HL-60 (cell line): Measurements from ENCODE around the gene WFDC12.

Experiments used
- DNase-seq, 2 experiments: peaks; one replicate each; pipeline ENCODE4 v3.0.0-alpha.2; 2010 to 2020; ENCODE audit warnings: low read depth in 1 of 2, low spot score in 1 of 2
- H3K27ac ChIP-seq: fragments of 250-450 bp; sonication (Bioruptor Pico); replicated peaks from 2 replicates; pipeline ENCODE4 v1.5.1; 2020; ENCODE audit warnings: mild to moderate bottlenecking, moderate library complexity
- H3K27me3 ChIP-seq: fragments of 250-450 bp; sonication (Bioruptor Pico); 2 replicates; pipeline ENCODE4 v1.5.1; 2021; ENCODE audit warnings: mild to moderate bottlenecking, moderate library complexity; ENCODE audit not compliant: insufficient read depth, poor library complexity, severe bottlenecking
- H3K4me3 ChIP-seq: replicated peaks from 2 replicates; pipeline ENCODE4 v1.5.1; 2011; ENCODE audit warnings: mild to moderate bottlenecking, control low read depth, low read length; ENCODE audit not compliant: insufficient read depth
- CTCF ChIP-seq: IDR thresholded peaks from one replicate; pipeline ENCODE4 v1.5.1; 2011; ENCODE audit warnings: low read length, control low read depth, inconsistent platforms; ENCODE audit not compliant: insufficient read depth
- GABPA ChIP-seq: IDR thresholded peaks from 2 replicates; pipeline ENCODE4 v1.6.1; 2012; ENCODE audit warnings: low read depth
- POLR2AphosphoS5 ChIP-seq: IDR thresholded peaks from 2 replicates; pipeline ENCODE4 v1.6.1; 2012; ENCODE audit warnings: low read depth
- REST ChIP-seq: IDR thresholded peaks from 2 replicates; pipeline ENCODE4 v1.6.1; 2012; ENCODE audit warnings: low read depth; ENCODE audit not compliant: insufficient replicate concordance
- SPI1 ChIP-seq: IDR thresholded peaks from 2 replicates; pipeline ENCODE4 v1.6.1; 2012; ENCODE audit warnings: low read depth, mild to moderate bottlenecking, borderline replicate concordance

The WFDC12 gene

GRCh38 chr20:45094201-45094600 lies 30.1 kb downstream of the WFDC12 start:
- H3K27me3 ChIP-seq: peaks cover 5% of the 10 kb centered on the region
- no peak for DNase-seq
- no peak overlapping the region for H3K27ac ChIP-seq
- TF ChIP-seq REST (no peak), CTCF (no peak), GABPA (no peak), POLR2AphosphoS5 (no peak), SPI1 (no peak)
- no peak overlapping the region for H3K4me3 ChIP-seq

GRCh38 chr20:45092898-45093297 lies 31.4 kb downstream of the WFDC12 start:
- no peak for TF ChIP-seq POLR2AphosphoS5
- TF ChIP-seq CTCF: no peak
- TF ChIP-seq GABPA: no peak
- no peak for TF ChIP-seq REST
- TF ChIP-seq SPI1: no peak
- H3K4me3 ChIP-seq: no peak overlapping the region
- no peak overlapping the region for H3K27ac ChIP-seq
- DNase-seq: no peak
- H3K27me3 ChIP-seq: no peaks in the 10 kb centered on the region

- no peak overlapping the region for H3K4me3 ChIP-seq
- no peaks in the 10 kb centered on the region for H3K27me3 ChIP-seq
- TF ChIP-seq GABPA (no peak), POLR2AphosphoS5 (no peak), CTCF (no peak), SPI1 (no peak), REST (no peak)
- DNase-seq: no peak
- no peak overlapping the region for H3K27ac ChIP-seq
These were observed 32.9 kb downstream of the WFDC12 start for GRCh38 chr20:45091366-45091765.
